SK-N-SH (cell line): ENCODE data around the gene AVPR1A. TPM values are rescaled to one million over a fixed set of nuclear protein-coding genes. Genes with fewer than 3 reads are reported as not detected.

Experiments
- CTCF ChIA-PET: fragments of 300-600, 350-600 bp; formaldehyde crosslinking; extraction: SDS; loops from one replicate; lab custom pipeline; 2021; lab: Yijun Ruan, JAX
- POLR2A ChIA-PET: fragments of 350-600 bp; sonication (Branson Sonifier 250); formaldehyde crosslinking; extraction: SDS; loops from one replicate; lab custom pipeline; 2020; ENCODE audit warnings: antibody characterized with exemption, inconsistent platforms; lab: Yijun Ruan, JAX
- DNase-seq: peaks from one replicate; pipeline ENCODE4 v3.0.0; 2012
- H2AFZ ChIP-seq: fragments of 200-600 bp; sonication (generic); 2 replicates; pipeline ENCODE4 v1.8.1; 2016; ENCODE audit warnings: antibody characterized with exemption, mild to moderate bottlenecking, low read depth
- H3F3A ChIP-seq: fragments of 200-600 bp; sonication (generic); replicated peaks from 2 replicates; pipeline ENCODE3; 2016; ENCODE audit warnings: antibody characterized with exemption, mild to moderate bottlenecking; ENCODE audit not compliant: insufficient read depth
- H3K27ac ChIP-seq, 2 experiments: fragments of 200-500 bp in 1 of 2; fragments of 200-600 bp in 1 of 2; sonication (Bioruptor generic) in 1 of 2; sonication (generic), shearing (Covaris generic) in 1 of 2; 2 replicates each; pipeline versions ENCODE4 v1.5.1 to v1.6.1; 2014 to 2016; ENCODE audit warnings: low read depth in 2 of 2, inconsistent platforms in 1 of 2, low read length in 1 of 2, mild to moderate bottlenecking in 1 of 2, mixed read lengths in 1 of 2
- H3K27me3 ChIP-seq: fragments of 200-600 bp; sonication (generic), shearing (Covaris generic); 2 replicates; pipeline ENCODE4 v1.6.1; 2016; ENCODE audit warnings: mixed run types; ENCODE audit not compliant: insufficient read depth
- H3K36me3 ChIP-seq, 2 experiments: fragments of 200-500 bp in 1 of 2; fragments of 200-600 bp in 1 of 2; sonication (Bioruptor generic) in 1 of 2; sonication (generic) in 1 of 2; replicated peaks in 1 of 2; 2 replicates each; pipeline versions ENCODE3 to v1.5.1; 2014 to 2016; ENCODE audit warnings: low read length in 1 of 2, mild to moderate bottlenecking in 1 of 2; ENCODE audit not compliant: insufficient read depth in 2 of 2, control insufficient read depth in 1 of 2
- H3K4me1 ChIP-seq, 2 experiments: fragments of 200-500 bp in 1 of 2; fragments of 200-600 bp in 1 of 2; sonication (Bioruptor generic) in 1 of 2; sonication (generic), shearing (Covaris generic) in 1 of 2; 2 replicates each; pipeline versions ENCODE4 v1.5.1 to v1.6.1; 2014 to 2016; ENCODE audit warnings: low read depth in 1 of 2, low read length in 1 of 2, mixed run types in 1 of 2; ENCODE audit not compliant: insufficient read depth in 2 of 2, control insufficient read depth in 1 of 2
- H3K4me2 ChIP-seq: fragments of 200-600 bp; sonication (generic), shearing (Covaris generic); 2 replicates; pipeline ENCODE4 v1.6.1; 2017; ENCODE audit warnings: mixed run types
- H3K4me3 ChIP-seq, 2 experiments: fragments of 200-500 bp in 1 of 2; fragments of 200-600 bp in 1 of 2; sonication (Bioruptor generic) in 1 of 2; sonication (generic), shearing (Covaris generic) in 1 of 2; 2 replicates each; pipeline versions ENCODE4 v1.5.1 to v1.8.1; 2014 to 2016; ENCODE audit warnings: low read depth in 2 of 2, inconsistent platforms in 1 of 2, low read length in 1 of 2, mild to moderate bottlenecking in 1 of 2, mixed read lengths in 1 of 2, moderate library complexity in 1 of 2
- H3K79me2 ChIP-seq: fragments of 200-600 bp; sonication (generic); 2 replicates; pipeline ENCODE4 v1.8.1; 2017; ENCODE audit warnings: mild to moderate bottlenecking; ENCODE audit not compliant: insufficient read depth
- H3K9ac ChIP-seq: fragments of 200-600 bp; sonication (generic); 2 replicates; pipeline ENCODE4 v1.6.1; 2017; ENCODE audit warnings: mixed run types
- H3K9me2 ChIP-seq: fragments of 200-600 bp; sonication (generic); 2 replicates; pipeline ENCODE4 v1.6.1; 2017; ENCODE audit warnings: mixed run types
- H3K9me3 ChIP-seq: fragments of 200-600 bp; sonication (generic); 2 replicates; pipeline ENCODE4 v1.6.1; 2017; ENCODE audit warnings: mixed run types, mild to moderate bottlenecking, moderate library complexity
- H4K20me1 ChIP-seq: fragments of 200-600 bp; sonication (generic); 2 replicates; pipeline ENCODE4 v1.6.1; 2017; ENCODE audit warnings: mild to moderate bottlenecking, mixed run types; ENCODE audit not compliant: insufficient read depth
- CHD2 ChIP-seq: fragments of 150-350 bp; IDR thresholded peaks from 2 replicates; pipeline ENCODE4 v1.6.1; 2018; ENCODE audit warnings: low read length; ENCODE audit not compliant: partially characterized antibody
- FOXJ3 ChIP-seq: sonication (generic); formaldehyde crosslinking; IDR thresholded peaks from 2 replicates; pipeline ENCODE4 v1.5.1; 2020; ENCODE audit warnings: mild to moderate bottlenecking, missing genetic modification reagents
- GABPA ChIP-seq: IDR thresholded peaks from 2 replicates; pipeline ENCODE4 v1.4.0; 2012; ENCODE audit warnings: low read depth, mild to moderate bottlenecking
- JUND ChIP-seq: IDR thresholded peaks from 2 replicates; pipeline ENCODE4 v1.4.0; 2012
- MEF2A ChIP-seq: IDR thresholded peaks from 2 replicates; pipeline ENCODE4 v1.4.0; 2012; ENCODE audit warnings: low read depth, borderline replicate concordance
- NFIC ChIP-seq: IDR thresholded peaks from 2 replicates; pipeline ENCODE4 v1.4.0; 2012; ENCODE audit warnings: borderline replicate concordance
- RAD21 ChIP-seq: IDR thresholded peaks from 2 replicates; pipeline ENCODE4 v1.6.1; 2012; ENCODE audit warnings: mild to moderate bottlenecking, low read length
- RCOR1 ChIP-seq: fragments of 150-350 bp; IDR thresholded peaks from 2 replicates; pipeline ENCODE4 v1.6.1; 2017; ENCODE audit warnings: antibody characterized with exemption, low read length
- RXRA ChIP-seq: IDR thresholded peaks from 2 replicates; pipeline ENCODE4 v1.4.0; 2012; ENCODE audit warnings: low read depth, mild to moderate bottlenecking, borderline replicate concordance
- TAF1 ChIP-seq: IDR thresholded peaks from 2 replicates; pipeline ENCODE4 v1.6.1; 2012; ENCODE audit warnings: low read depth, mild to moderate bottlenecking, low read length, moderate library complexity, borderline replicate concordance
- YY1 ChIP-seq: IDR thresholded peaks from 2 replicates; pipeline ENCODE4 v1.4.0; 2012; ENCODE audit warnings: low read depth, mild to moderate bottlenecking
- WGBS: methylation state at CpG from one replicate; pipeline ENCODE4 v1.1.6; 2017; ENCODE audit warnings: low lambda C conversion rate; 5-methylcytosine and 5-hydroxymethylcytosine counted together
- polyA plus RNA-seq, 3 experiments: library from polyadenylated mRNA; depleted of rRNA; stranded (reverse); fragments of >200 nt; gene quantifications; 2 replicates each; pipeline ENCODE4 v1.2.3, GENCODE V29; 2012
- TF ChIP-seq, protein P1 (sequence below): fragments of 150-350 bp; IDR thresholded peaks from 2 replicates; pipeline ENCODE4 v1.6.1; 2017; ENCODE audit warnings: antibody characterized with exemption, low read length, low read depth, borderline replicate concordance
- TF ChIP-seq, protein P2 (sequence below): IDR thresholded peaks from 2 replicates; pipeline ENCODE4 v1.4.0; 2012; ENCODE audit warnings: low read depth
- TF ChIP-seq, protein P3 (sequence below): IDR thresholded peaks from 2 replicates; pipeline ENCODE4 v1.4.0; 2012; ENCODE audit warnings: low read depth, borderline replicate concordance

Gene AVPR1A
- polyA plus RNA-seq, 1 of the 3 experiments (the other 2 are of a cell fraction): not detected

DNA sequence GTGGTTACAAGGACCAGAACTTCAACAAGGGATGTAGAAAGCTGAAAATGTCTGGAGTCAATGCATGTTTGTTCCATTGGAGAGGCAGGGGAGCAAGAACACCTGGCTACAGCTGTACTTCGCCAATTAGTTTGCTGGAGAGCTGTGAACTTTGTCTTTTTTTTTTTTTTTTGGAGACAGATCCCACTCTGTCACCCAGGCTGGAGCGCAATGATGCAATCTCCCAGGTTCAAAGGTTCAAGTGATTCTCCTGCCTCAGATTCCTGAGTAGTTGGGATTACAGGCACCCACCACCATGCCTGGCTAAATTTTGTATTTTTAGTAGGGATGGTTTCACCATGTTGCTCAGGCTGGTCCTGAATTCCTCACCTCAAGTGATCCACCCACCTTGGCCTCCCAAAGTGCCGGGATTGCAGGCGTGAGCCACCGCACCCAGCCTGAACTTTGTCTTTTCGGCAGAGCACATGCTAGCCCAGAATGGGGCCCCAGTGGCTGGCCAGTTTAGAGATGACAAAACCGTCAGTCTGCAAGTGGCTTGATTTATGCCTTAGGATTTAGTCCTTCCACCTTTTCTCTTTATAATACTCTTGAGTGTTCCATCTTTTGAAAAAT lies 55.5 kb downstream of the AVPR1A start (continued):
- TF ChIP-seq CHD2 (no peak), GABPA (no peak), NFIC (no peak), TAF1 (no peak), YY1 (no peak), RCOR1 (no peak), JUND (no peak), RAD21 (no peak)
- TF ChIP-seq, protein P1, sequence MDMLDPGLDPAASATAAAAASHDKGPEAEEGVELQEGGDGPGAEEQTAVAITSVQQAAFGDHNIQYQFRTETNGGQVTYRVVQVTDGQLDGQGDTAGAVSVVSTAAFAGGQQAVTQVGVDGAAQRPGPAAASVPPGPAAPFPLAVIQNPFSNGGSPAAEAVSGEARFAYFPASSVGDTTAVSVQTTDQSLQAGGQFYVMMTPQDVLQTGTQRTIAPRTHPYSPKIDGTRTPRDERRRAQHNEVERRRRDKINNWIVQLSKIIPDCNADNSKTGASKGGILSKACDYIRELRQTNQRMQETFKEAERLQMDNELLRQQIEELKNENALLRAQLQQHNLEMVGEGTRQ: no peak

DNA sequence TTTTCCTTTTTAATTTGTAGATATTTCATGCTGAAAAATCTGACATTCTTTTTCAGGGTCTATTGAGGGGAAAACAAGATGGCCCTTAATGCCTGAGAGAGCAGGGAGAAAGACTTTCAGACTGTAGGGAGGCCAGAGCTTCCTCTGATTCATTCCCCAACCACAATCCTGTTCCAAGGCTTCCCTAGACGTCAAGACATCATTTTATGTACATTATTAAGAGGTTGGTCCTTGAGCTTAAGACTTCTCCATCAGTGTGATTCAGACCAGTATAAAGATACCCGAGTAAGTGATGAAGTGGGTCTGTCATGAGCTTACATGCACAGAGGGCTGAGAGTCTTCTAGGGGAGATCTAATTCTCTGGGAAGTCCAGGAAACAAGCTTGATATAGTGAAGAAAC lies 57.3 kb downstream of the AVPR1A start:
- Histone ChIP-seq H3K27ac (no peak overlapping the region), H3K4me2 (no peak overlapping the region), H3K4me3 (no peak overlapping the region), H3K4me1 (no peaks in the 10 kb centered on the region), H4K20me1 (no peaks in the 10 kb centered on the region), H3K36me3 (no peaks in the 10 kb centered on the region), H3K79me2 (no peaks in the 10 kb centered on the region), H2AFZ (no peak overlapping the region), H3K27me3 (peaks cover 7% of the 10 kb centered on the region; the same call in 1 of the 2 replicates), H3F3A (no peaks in the 10 kb centered on the region), H3K9me3 (no peaks in the 10 kb centered on the region), H3K9ac (no peak overlapping the region), H3K9me2 (no peaks in the 10 kb centered on the region)
- TF ChIP-seq MEF2A (no peak), YY1 (no peak)
- WGBS: 3% methylated on average over 2 of the region's 2 CpGs
- DNase-seq: no peak
- CTCF ChIA-PET: interaction anchor here (1.3 to 1.5 kb wide), 2 partner anchors 25 to 58 kb away, joined by 3 to 5 read pairs; no protein-coding TSS in a partner anchor
- POLR2A ChIA-PET: no interaction called here

DNA sequence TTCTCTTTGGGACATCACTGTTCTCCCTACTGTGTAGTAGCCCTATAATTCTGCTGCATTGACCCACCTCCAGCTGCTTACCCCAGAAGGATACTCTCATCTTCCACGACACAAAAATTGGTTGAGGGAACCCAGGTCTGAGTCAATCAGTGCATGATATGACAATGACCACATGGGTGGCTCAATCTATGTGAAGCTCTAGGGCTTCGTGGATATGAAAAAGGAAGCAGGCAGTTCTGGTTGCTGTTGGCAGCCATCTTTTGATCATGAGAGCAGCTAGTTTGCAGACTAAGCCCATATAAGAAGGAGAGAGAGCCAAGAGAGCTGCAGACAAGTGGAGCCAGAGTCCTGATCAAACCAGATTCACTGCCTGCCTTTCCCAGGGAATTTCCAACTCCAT lies 57.9 kb downstream of the AVPR1A start:
- H3K9me3 ChIP-seq: no peaks in the 10 kb centered on the region
- H4K20me1 ChIP-seq: no peaks in the 10 kb centered on the region
- no peak overlapping the region for H3K9ac ChIP-seq
- H2AFZ ChIP-seq: no peak overlapping the region
- peaks cover 13% of the 10 kb centered on the region; the same call in 1 of the 2 replicates for H3K27me3 ChIP-seq
- H3K9me2 ChIP-seq: no peaks in the 10 kb centered on the region
- 0% methylated on average over 2 of the region's 2 CpGs for WGBS
- POLR2A ChIA-PET: no interaction called here
- no peak for DNase-seq
- H3K4me1 ChIP-seq: no peaks in the 10 kb centered on the region
- no peaks in the 10 kb centered on the region for H3K36me3 ChIP-seq
- no peaks in the 10 kb centered on the region for H3F3A ChIP-seq
- CTCF ChIA-PET: interaction anchor here (1.3 to 1.5 kb wide), 2 partner anchors 24 to 59 kb away, joined by 3 to 5 read pairs; no protein-coding TSS in a partner anchor
- H3K79me2 ChIP-seq: no peaks in the 10 kb centered on the region
- no peak overlapping the region for H3K4me2 ChIP-seq
- no peak overlapping the region for H3K27ac ChIP-seq
- TF ChIP-seq, protein P2, sequence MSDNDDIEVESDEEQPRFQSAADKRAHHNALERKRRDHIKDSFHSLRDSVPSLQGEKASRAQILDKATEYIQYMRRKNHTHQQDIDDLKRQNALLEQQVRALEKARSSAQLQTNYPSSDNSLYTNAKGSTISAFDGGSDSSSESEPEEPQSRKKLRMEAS: no peak
- TF ChIP-seq FOXJ3 (CRISPR knock-in tag) (no peak), RXRA (no peak)
- TF ChIP-seq, protein P3, sequence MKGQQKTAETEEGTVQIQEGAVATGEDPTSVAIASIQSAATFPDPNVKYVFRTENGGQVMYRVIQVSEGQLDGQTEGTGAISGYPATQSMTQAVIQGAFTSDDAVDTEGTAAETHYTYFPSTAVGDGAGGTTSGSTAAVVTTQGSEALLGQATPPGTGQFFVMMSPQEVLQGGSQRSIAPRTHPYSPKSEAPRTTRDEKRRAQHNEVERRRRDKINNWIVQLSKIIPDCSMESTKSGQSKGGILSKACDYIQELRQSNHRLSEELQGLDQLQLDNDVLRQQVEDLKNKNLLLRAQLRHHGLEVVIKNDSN: no peak
- no peak overlapping the region for H3K4me3 ChIP-seq

Other genes starting within 250 kb of the AVPR1A start
- 0.06 and 0.13 TPM in 2 replicates for gene PPM1H, start 216.1 kb downstream of the AVPR1A start, polyA plus RNA-seq (2012; rRNA removed)